Right ventricle myocardium superior (tissue), 1 donor: Measurements from ENCODE around the gene CLDN14. TPM values are rescaled to one million over a fixed set of nuclear protein-coding genes. Genes with fewer than 3 reads are reported as not detected.

Experiments
- ATAC-seq: fragments of 200-7000 bp; cut with Tn5 transposase; one replicate; pipeline ENCODE4 v1.9.1; 2020; ENCODE audit warnings: mild to moderate bottlenecking; ENCODE audit not compliant: poor library complexity
- DNase-seq: peaks from one replicate; pipeline ENCODE4 v3.0.0-alpha.2; 2020
- intact Hi-C: fragments of 100-400 bp; cut with DNase I; formaldehyde crosslinking; loops from one replicate; pipeline ENCODE4 v1.11.2; 2022
- total RNA-seq: library from RNA; stranded (reverse); fragmentation: NEBNext Ultra II Directional; extraction: Animal tissue kit (Norgen Biotek cat#: 25700); gene quantifications from one replicate; pipeline ENCODE4 v1.2.1, GENCODE V29; 2021
- donor health status: DM: no; HTN: yes; CAD: no; lungs with severe emphysema.

CLDN14 gene
- total RNA-seq, 1 donor from 2014 or later, result not detected

GRCh38 chr21:36452281-36452825 lies 27.6 kb downstream of the CLDN14 start:
- intact Hi-C loops, result no loop called here
- ATAC-seq (no peak), DNase-seq (no peak)

GRCh38 chr21:36451506-36451905 lies 28.4 kb downstream of the CLDN14 start:
- intact Hi-C loops, result no loop called here
- no peak for ATAC-seq
- DNase-seq, result no peak

GRCh38 chr21:36450511-36450910 lies 29.4 kb downstream of the CLDN14 start:
- intact Hi-C loops, result no loop called here
- no peak for ATAC-seq
- DNase-seq, result no peak

GRCh38 chr21:36446301-36446700 lies 33.6 kb downstream of the CLDN14 start:
- intact Hi-C loops, result no loop called here
- ATAC-seq (no peak), DNase-seq (no peak)

- ATAC-seq (no peak), DNase-seq (no peak)
- intact Hi-C loops, result no loop called here
Measured at GRCh38 chr21:36441715-36442114, 38.2 kb downstream of the CLDN14 start.

GRCh38 chr21:36437745-36438128 lies 42.2 kb downstream of the CLDN14 start:
- intact Hi-C loops, result no loop called here
- no peak for ATAC-seq
- no peak for DNase-seq

GRCh38 chr21:36436829-36437744 lies 42.8 kb downstream of the CLDN14 start:
- ATAC-seq (no peak), DNase-seq (no peak)
- intact Hi-C loops, result no loop called here

GRCh38 chr21:36434144-36434543 lies 45.8 kb downstream of the CLDN14 start:
- DNase-seq (no peak), ATAC-seq (no peak)
- intact Hi-C loops, result no loop called here

- intact Hi-C loops, result no loop called here
- DNase-seq, result no peak
Measured at GRCh38 chr21:36433059-36433709, 46.7 kb downstream of the CLDN14 start.

GRCh38 chr21:36431252-36431651 lies 48.7 kb downstream of the CLDN14 start:
- ATAC-seq, result no peak

More at GRCh38 chr21:36433059-36433709, 46.7 kb downstream of the CLDN14 start:
- no peak for ATAC-seq

GRCh38 chr21:36430841-36431240 lies 49.1 kb downstream of the CLDN14 start:
- DNase-seq, result no peak
- intact Hi-C loops, result no loop called here
- no peak for ATAC-seq

More at GRCh38 chr21:36431252-36431651, 48.7 kb downstream of the CLDN14 start:
- intact Hi-C loops, result no loop called here
- DNase-seq, result no peak

- DNase-seq, result peak; percentile 72
- intact Hi-C loops, result no loop called here
- ATAC-seq, result peak; percentile 85
Measured at GRCh38 chr21:36429947-36430546, 49.9 kb downstream of the CLDN14 start.

GRCh38 chr21:36428761-36429432 lies 51.0 kb downstream of the CLDN14 start:
- intact Hi-C loops, result no loop called here

GRCh38 chr21:36427502-36427901 lies 52.4 kb downstream of the CLDN14 start:
- intact Hi-C loops, result no loop called here
- DNase-seq, result no peak
- ATAC-seq, result no peak

More at GRCh38 chr21:36428761-36429432, 51.0 kb downstream of the CLDN14 start:
- no peak for ATAC-seq
- no peak for DNase-seq

- intact Hi-C loops, result no loop called here
- no peak for DNase-seq
- no peak for ATAC-seq
Measured at GRCh38 chr21:36425286-36425685, 54.6 kb downstream of the CLDN14 start.

GRCh38 chr21:36424592-36424991 lies 55.3 kb downstream of the CLDN14 start:
- intact Hi-C loops, result no loop called here
- DNase-seq (no peak), ATAC-seq (no peak)

GRCh38 chr21:36423771-36424433 lies 56.0 kb downstream of the CLDN14 start:
- intact Hi-C loops, result no loop called here
- ATAC-seq, result no peak
- DNase-seq, result no peak
